H1 (cell line): Measurements from ENCODE around the gene ABCA6. TPM values are rescaled to one million over a fixed set of nuclear protein-coding genes. Genes with fewer than 3 reads are reported as not detected.

Source experiments
- ATF2 ChIP-seq: IDR thresholded peaks from 2 replicates; pipeline ENCODE4 v1.6.1; 2012; ENCODE audit warnings: low read length, inconsistent platforms
- CHD7 ChIP-seq: fragments of 300-600 bp; sonication (generic); IDR thresholded peaks from 2 replicates; pipeline ENCODE4 v1.7.1; 2012; ENCODE audit warnings: low read length, moderate library complexity, mild to moderate bottlenecking, inconsistent platforms; ENCODE audit not compliant: insufficient replicate concordance
- FOSL1 ChIP-seq: IDR thresholded peaks from 2 replicates; pipeline ENCODE4 v1.6.1; 2011; ENCODE audit warnings: mild to moderate bottlenecking, low read depth, low read length, moderate library complexity; ENCODE audit not compliant: insufficient read depth
- GTF2F1 ChIP-seq: IDR thresholded peaks from 2 replicates; pipeline ENCODE4 v1.6.1; 2012; ENCODE audit warnings: low read depth, low read length, improper control_type of control experiment, borderline replicate concordance
- SIN3A ChIP-seq, 2 experiments: IDR thresholded peaks in 1 of 2; conservative IDR thresholded peaks in 1 of 2; 2 replicates each; pipeline ENCODE4 v1.6.1; 2011 to 2012; ENCODE audit warnings: low read length in 2 of 2, improper control_type of control experiment in 1 of 2, low read depth in 1 of 2, mild to moderate bottlenecking in 1 of 2
- polyA plus RNA-seq, 7 experiments: library from polyadenylated mRNA; depleted of rRNA in 3 of 7; stranded (reverse) in 5 of 7; unstranded in 2 of 7; fragments of >200 nt in 5 of 7; fragments of 200-250 nt in 2 of 7; gene quantifications; 1 replicate in 5 of 7; 2 replicates in 1 of 7; 4 replicates in 1 of 7; pipeline versions ENCODE4 v1.2.1 to v1.2.3, GENCODE V29; 2011 to 2013; ENCODE audit warnings: missing spikeins in 2 of 7, mixed read lengths in 2 of 7
- total RNA-seq: library from RNA; stranded (reverse); fragmentation: NEBNext Ultra II Directional; extraction: Animal tissue kit (Norgen Biotek cat#: 25700); gene quantifications from 2 replicates; pipeline ENCODE4 v1.2.1, GENCODE V29; 2021

Gene ABCA6
- total and polyA plus RNA-seq, 2 of the 8 experiments (the other 6 are each of a cell fraction or from before 2014, with no cell fraction given): not detected

- TF ChIP-seq CHD7 (no peak), GTF2F1 (no peak), FOSL1 (no peak), SIN3A (conservative IDR thresholded peaks at IDR 0.05 in 1 of 2, IDR thresholded peaks at IDR 0.05 in 1 of 2; ENCODE audit: low read depth in 1 of 2, low read length in 2 of 2) (no peak), ATF2 (no peak)
Observed at GRCh38 chr17:69057280-69057679, 84.4 kb downstream of the ABCA6 start (continued).
